H1 (cell line): ENCODE results near the gene PPP1R10. TPM values are rescaled to one million over a fixed set of nuclear protein-coding genes. Genes with fewer than 3 reads are reported as not detected.

Source experiments
- ATF2 ChIP-seq: IDR thresholded peaks from 2 replicates; pipeline ENCODE4 v1.6.1; 2012; ENCODE audit warnings: low read length, inconsistent platforms
- CHD2 ChIP-seq: IDR thresholded peaks from 2 replicates; pipeline ENCODE4 v1.6.1; 2012; ENCODE audit warnings: low read length, improper control_type of control experiment
- CHD7 ChIP-seq: fragments of 300-600 bp; sonication (generic); IDR thresholded peaks from 2 replicates; pipeline ENCODE4 v1.7.1; 2012; ENCODE audit warnings: low read length, moderate library complexity, mild to moderate bottlenecking, inconsistent platforms; ENCODE audit not compliant: insufficient replicate concordance
- EZH2 ChIP-seq: fragments of 200-600 bp; sonication (generic); IDR thresholded peaks from 2 replicates; pipeline ENCODE4 v1.7.1; 2012; ENCODE audit warnings: low read depth, mild to moderate bottlenecking, moderate library complexity, low read length, inconsistent platforms; ENCODE audit not compliant: severe bottlenecking
- NANOG ChIP-seq: IDR thresholded peaks from 2 replicates; pipeline ENCODE4 v1.6.1; 2011; ENCODE audit warnings: low read length, low read depth, mild to moderate bottlenecking, inconsistent platforms; ENCODE audit not compliant: insufficient read depth, poor library complexity, severe bottlenecking
- RAD21 ChIP-seq, 2 experiments: IDR thresholded peaks in 1 of 2; conservative IDR thresholded peaks in 1 of 2; 2 replicates each; pipeline ENCODE4 v1.6.1; 2011; ENCODE audit warnings: low read depth in 2 of 2, low read length in 2 of 2, improper control_type of control experiment in 1 of 2, inconsistent platforms in 1 of 2, mild to moderate bottlenecking in 1 of 2, moderate library complexity in 1 of 2
- SP1 ChIP-seq: IDR thresholded peaks from 2 replicates; pipeline ENCODE4 v1.6.1; 2011; ENCODE audit warnings: low read depth, low read length
- TAF1 ChIP-seq: IDR thresholded peaks from 2 replicates; pipeline ENCODE4 v1.6.1; 2011; ENCODE audit warnings: mild to moderate bottlenecking, low read depth, low read length
- TAF7 ChIP-seq: optimal IDR thresholded peaks from 2 replicates; pipeline ENCODE3; 2011; ENCODE audit warnings: low read depth, mild to moderate bottlenecking, inconsistent platforms, low read length, moderate library complexity, borderline replicate concordance
- TEAD4 ChIP-seq: IDR thresholded peaks from 2 replicates; pipeline ENCODE4 v1.6.1; 2012; ENCODE audit warnings: low read depth, low read length, inconsistent platforms, mixed read lengths
- polyA plus RNA-seq, 7 experiments: library from polyadenylated mRNA; depleted of rRNA in 3 of 7; stranded (reverse) in 5 of 7; unstranded in 2 of 7; fragments of >200 nt in 5 of 7; fragments of 200-250 nt in 2 of 7; gene quantifications; 1 replicate in 5 of 7; 2 replicates in 1 of 7; 4 replicates in 1 of 7; pipeline versions ENCODE4 v1.2.1 to v1.2.3, GENCODE V29; 2011 to 2013; ENCODE audit warnings: missing spikeins in 2 of 7, mixed read lengths in 2 of 7
- total RNA-seq: library from RNA; stranded (reverse); fragmentation: NEBNext Ultra II Directional; extraction: Animal tissue kit (Norgen Biotek cat#: 25700); gene quantifications from 2 replicates; pipeline ENCODE4 v1.2.1, GENCODE V29; 2021

PPP1R10 gene
- total and polyA plus RNA-seq, 2 of the 8 experiments (the other 6 are each of a cell fraction or from before 2014, with no cell fraction given), result 23.9 to 89.1 TPM

- TF ChIP-seq CHD7 (no peak), SP1 (no peak), NANOG (no peak), TAF1 (no peak), TEAD4 (no peak), TAF7 (no peak), CHD2 (no peak), EZH2 (no peak), RAD21 (IDR thresholded peaks at IDR 0.05 in 1 of 2, conservative IDR thresholded peaks at IDR 0.05 in 1 of 2; ENCODE audit: low read depth in 2 of 2, low read length in 2 of 2) (no peak), ATF2 (no peak)
Measured at GRCh38 chr6:30554404-30554803, 62.6 kb downstream of the PPP1R10 start (continued).
